ENCODE measurements around the gene CRBN. TPM values are rescaled to one million over a fixed set of nuclear protein-coding genes. Genes with fewer than 3 reads are reported as not detected.

CRBN gene
- 76.2 TPM for total RNA-seq

DNA sequence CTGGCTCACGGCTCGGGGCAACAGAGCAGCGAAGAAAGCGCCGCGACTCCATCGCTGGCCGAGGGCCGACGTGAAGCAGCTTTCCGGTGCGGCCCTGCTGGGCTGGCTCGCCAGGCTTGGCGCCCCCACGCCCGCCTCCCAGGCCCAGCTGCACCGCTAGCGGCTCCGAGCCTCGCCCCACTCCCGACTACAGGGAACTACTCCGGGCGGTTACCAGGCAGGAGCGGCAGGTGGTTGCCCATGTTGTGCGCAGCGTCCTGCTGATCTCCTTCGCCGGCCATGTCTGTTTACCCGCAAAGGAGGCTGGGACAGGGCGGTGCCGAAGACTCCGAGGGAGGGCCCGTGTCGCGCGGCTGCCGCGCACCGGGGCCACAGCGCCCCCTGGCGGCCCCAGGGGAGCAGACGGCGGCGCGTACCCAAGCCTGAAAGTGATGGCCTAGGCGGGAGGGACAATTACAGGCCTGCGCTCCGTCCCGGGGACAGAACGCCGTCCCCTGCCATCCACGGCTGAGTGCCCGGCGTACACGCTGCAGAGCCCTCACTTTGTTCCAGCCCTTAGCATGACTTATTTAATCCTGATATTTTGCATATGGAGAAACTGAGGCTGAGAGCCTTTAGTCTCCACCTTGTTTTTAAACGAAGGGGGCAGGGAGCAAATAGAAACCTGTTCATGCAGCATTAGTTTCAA lies at the start of gene CRBN:
TSS of gene CRBN (minus strand) at position 285 of the 688 bp plus-strand sequence. CDS start at position 281, 4 bp downstream.
- H3K9me3 ChIP-seq (ENCODE audit: control insufficient read depth in 3 of 3, low read length in 3 of 3): no peaks in the 10 kb centered on the region
- H3K9ac ChIP-seq (ENCODE audit: low read depth in 1 of 3, low read length in 3 of 3): peak within 1 kb of the TSS; percentile 82 to 95 (median 87)
- peaks cover 14 to 25% (median 18%) of the 10 kb centered on the region in 3 donors for H3K4me1 ChIP-seq (ENCODE audit: control insufficient read depth in 3 of 3, insufficient read depth in 3 of 3, low read length in 3 of 3)
- no peaks in the 10 kb centered on the region for H3K27me3 ChIP-seq (ENCODE audit: control insufficient read depth in 3 of 3, insufficient read depth in 3 of 3, low read length in 3 of 3)
- H3K36me3 ChIP-seq (ENCODE audit: control insufficient read depth in 3 of 3, insufficient read depth in 3 of 3, low read length in 3 of 3): peaks cover 0 to 5% (median 0%) of the 10 kb centered on the region in 3 donors
- peak within 1 kb of the TSS; percentile 71 to 99 (median 79) for H3K4me3 ChIP-seq (ENCODE audit: low read length in 3 of 3)
- H3K27ac ChIP-seq (ENCODE audit: low read depth, low read length): peak within 1 kb of the TSS; percentile 68

- no peaks in the 10 kb centered on the region for H3K36me3 ChIP-seq (ENCODE audit: control insufficient read depth in 3 of 3, insufficient read depth in 3 of 3, low read length in 3 of 3)
- H3K27ac ChIP-seq (ENCODE audit: low read depth, low read length): no peak overlapping the region
- H3K4me3 ChIP-seq (ENCODE audit: low read length in 3 of 3): no peak overlapping the region
- H3K4me1 ChIP-seq (ENCODE audit: control insufficient read depth in 3 of 3, insufficient read depth in 3 of 3, low read length in 3 of 3): no peaks in the 10 kb centered on the region
- no peaks in the 10 kb centered on the region for H3K9me3 ChIP-seq (ENCODE audit: control insufficient read depth in 3 of 3, low read length in 3 of 3)
- no peaks in the 10 kb centered on the region for H3K27me3 ChIP-seq (ENCODE audit: control insufficient read depth in 3 of 3, insufficient read depth in 3 of 3, low read length in 3 of 3)
- no peak overlapping the region for H3K9ac ChIP-seq (ENCODE audit: low read depth in 1 of 3, low read length in 3 of 3)
These were observed 48.1 kb upstream of the CRBN start for GRCh38 chr3:3227640-3228039.

- Histone ChIP-seq H3K27ac (ENCODE audit: low read depth, low read length) (no peak overlapping the region), H3K4me3 (ENCODE audit: low read length in 3 of 3) (no peak overlapping the region), H3K4me1 (ENCODE audit: control insufficient read depth in 3 of 3, insufficient read depth in 3 of 3, low read length in 3 of 3) (no peaks in the 10 kb centered on the region), H3K9me3 (ENCODE audit: control insufficient read depth in 3 of 3, low read length in 3 of 3) (no peaks in the 10 kb centered on the region), H3K36me3 (ENCODE audit: control insufficient read depth in 3 of 3, insufficient read depth in 3 of 3, low read length in 3 of 3) (no peaks in the 10 kb centered on the region), H3K27me3 (ENCODE audit: control insufficient read depth in 3 of 3, insufficient read depth in 3 of 3, low read length in 3 of 3) (no peaks in the 10 kb centered on the region), H3K9ac (ENCODE audit: low read depth in 1 of 3, low read length in 3 of 3) (no peak overlapping the region)
These were observed 42.0 kb upstream of the CRBN start for GRCh38 chr3:3221528-3221927.

DNA sequence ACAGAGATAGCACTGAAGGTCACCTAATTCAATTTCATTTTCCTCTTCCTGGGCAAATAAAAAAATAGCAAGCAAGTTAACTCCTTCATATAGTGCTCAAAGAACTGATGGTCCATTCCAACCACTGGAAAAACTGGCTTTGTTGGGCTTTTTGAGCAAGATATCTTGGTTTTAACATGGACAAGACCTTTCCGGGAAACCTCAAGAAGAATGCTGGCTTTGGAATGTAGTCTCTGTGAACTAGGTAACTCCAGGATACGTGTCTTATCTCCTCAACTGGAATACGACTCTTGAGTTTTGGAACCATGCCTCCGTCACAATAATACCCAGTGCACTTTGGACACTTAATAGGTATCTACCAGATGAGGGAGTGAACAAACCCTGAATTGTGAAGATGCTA lies 36.9 kb upstream of the CRBN start:
- Histone ChIP-seq H3K9ac (ENCODE audit: low read depth in 1 of 3, low read length in 3 of 3) (no peak overlapping the region), H3K27me3 (ENCODE audit: control insufficient read depth in 3 of 3, insufficient read depth in 3 of 3, low read length in 3 of 3) (no peaks in the 10 kb centered on the region), H3K27ac (ENCODE audit: low read depth, low read length) (no peak overlapping the region), H3K4me1 (ENCODE audit: control insufficient read depth in 3 of 3, insufficient read depth in 3 of 3, low read length in 3 of 3) (no peaks in the 10 kb centered on the region), H3K36me3 (ENCODE audit: control insufficient read depth in 3 of 3, insufficient read depth in 3 of 3, low read length in 3 of 3) (no peaks in the 10 kb centered on the region), H3K4me3 (ENCODE audit: low read length in 3 of 3) (no peak overlapping the region), H3K9me3 (ENCODE audit: control insufficient read depth in 3 of 3, low read length in 3 of 3) (no peaks in the 10 kb centered on the region)

DNA sequence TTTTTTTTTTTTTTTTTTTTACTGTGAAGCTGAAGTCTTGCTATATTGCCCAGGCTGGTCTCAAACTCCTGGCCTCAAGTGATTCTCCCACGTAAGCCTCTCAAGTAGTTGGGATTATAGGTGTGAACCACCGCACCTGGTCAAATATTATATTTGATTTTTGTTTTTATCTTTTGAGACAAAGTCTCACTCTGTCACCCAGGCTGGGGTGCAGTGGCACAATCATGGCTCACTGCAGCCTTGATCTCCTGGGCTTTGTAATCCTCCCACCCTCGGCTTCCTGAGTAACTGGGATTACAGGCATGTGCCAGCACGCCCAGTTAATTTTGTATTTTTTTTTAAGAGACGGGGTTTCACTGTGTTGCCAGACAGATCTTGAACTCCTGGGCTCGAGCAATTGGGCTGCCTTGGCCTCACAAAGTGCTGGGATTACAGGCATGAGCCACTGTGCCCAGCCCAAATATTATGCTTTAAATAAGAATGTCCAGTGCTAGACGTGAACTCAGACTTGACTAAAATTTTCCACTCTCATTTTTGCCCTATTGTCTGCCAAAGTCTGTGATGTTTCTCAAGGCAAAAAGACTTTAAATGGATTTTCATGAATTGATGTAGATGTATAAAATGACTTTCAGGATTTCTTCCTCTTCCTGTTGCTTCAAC lies 33.4 kb upstream of the CRBN start:
- H3K36me3 ChIP-seq (ENCODE audit: control insufficient read depth in 3 of 3, insufficient read depth in 3 of 3, low read length in 3 of 3): no peaks in the 10 kb centered on the region
- H3K4me1 ChIP-seq (ENCODE audit: control insufficient read depth in 3 of 3, insufficient read depth in 3 of 3, low read length in 3 of 3): no peaks in the 10 kb centered on the region
- no peaks in the 10 kb centered on the region for H3K27me3 ChIP-seq (ENCODE audit: control insufficient read depth in 3 of 3, insufficient read depth in 3 of 3, low read length in 3 of 3)
- no peaks in the 10 kb centered on the region for H3K9me3 ChIP-seq (ENCODE audit: control insufficient read depth in 3 of 3, low read length in 3 of 3)
- H3K4me3 ChIP-seq (ENCODE audit: low read length in 3 of 3): no peak overlapping the region
- H3K9ac ChIP-seq (ENCODE audit: low read depth in 1 of 3, low read length in 3 of 3): no peak overlapping the region
- H3K27ac ChIP-seq (ENCODE audit: low read depth, low read length): no peak overlapping the region

DNA sequence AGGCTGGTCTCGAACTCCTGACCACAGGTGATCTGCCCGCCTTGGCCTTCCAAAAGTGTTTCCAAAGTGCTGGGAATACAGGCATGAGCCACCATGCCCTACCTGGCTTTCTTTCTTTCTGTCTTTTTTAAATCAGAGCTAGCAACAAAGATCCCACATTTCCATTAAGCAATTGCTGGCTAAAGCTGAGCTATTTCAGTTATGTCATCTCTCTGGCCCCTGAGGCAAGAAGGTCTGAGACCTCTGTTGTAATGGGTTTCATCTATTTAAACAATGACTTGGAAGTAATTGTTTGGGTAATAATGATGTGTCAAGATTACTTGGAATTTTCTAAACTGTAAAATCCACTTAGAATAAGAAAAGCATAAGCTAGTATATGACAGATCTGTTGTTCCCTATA lies 30.2 kb upstream of the CRBN start:
- no peaks in the 10 kb centered on the region for H3K9me3 ChIP-seq (ENCODE audit: control insufficient read depth in 3 of 3, low read length in 3 of 3)
- H3K4me1 ChIP-seq (ENCODE audit: control insufficient read depth in 3 of 3, insufficient read depth in 3 of 3, low read length in 3 of 3): no peaks in the 10 kb centered on the region
- H3K4me3 ChIP-seq (ENCODE audit: low read length in 3 of 3): no peak overlapping the region
- H3K9ac ChIP-seq (ENCODE audit: low read depth in 1 of 3, low read length in 3 of 3): no peak overlapping the region
- no peaks in the 10 kb centered on the region for H3K36me3 ChIP-seq (ENCODE audit: control insufficient read depth in 3 of 3, insufficient read depth in 3 of 3, low read length in 3 of 3)
- no peak overlapping the region for H3K27ac ChIP-seq (ENCODE audit: low read depth, low read length)
- H3K27me3 ChIP-seq (ENCODE audit: control insufficient read depth in 3 of 3, insufficient read depth in 3 of 3, low read length in 3 of 3): no peaks in the 10 kb centered on the region

DNA sequence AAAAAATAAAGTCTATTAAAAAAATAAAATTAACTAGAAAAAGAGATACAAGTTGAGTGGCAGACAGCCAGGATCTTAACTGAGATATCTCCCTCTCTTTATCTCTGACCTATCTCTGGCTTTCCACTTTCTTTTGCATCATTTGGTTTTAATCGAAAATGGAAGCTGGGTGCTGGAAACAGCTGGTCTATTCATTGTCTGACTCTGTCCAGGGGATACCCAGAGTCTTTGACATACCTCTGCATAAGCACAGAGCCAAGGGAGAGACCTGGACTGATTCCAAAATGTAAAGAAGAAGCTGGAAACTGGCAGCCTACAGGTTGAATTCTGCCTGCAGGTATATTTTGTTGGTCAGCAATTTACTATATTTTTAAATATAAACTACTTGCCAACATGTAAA lies 29.6 kb upstream of the CRBN start:
- Histone ChIP-seq H3K36me3 (ENCODE audit: control insufficient read depth in 3 of 3, insufficient read depth in 3 of 3, low read length in 3 of 3) (no peaks in the 10 kb centered on the region), H3K27ac (ENCODE audit: low read depth, low read length) (no peak overlapping the region), H3K4me1 (ENCODE audit: control insufficient read depth in 3 of 3, insufficient read depth in 3 of 3, low read length in 3 of 3) (no peaks in the 10 kb centered on the region), H3K27me3 (ENCODE audit: control insufficient read depth in 3 of 3, insufficient read depth in 3 of 3, low read length in 3 of 3) (no peaks in the 10 kb centered on the region), H3K9me3 (ENCODE audit: control insufficient read depth in 3 of 3, low read length in 3 of 3) (no peaks in the 10 kb centered on the region), H3K9ac (ENCODE audit: low read depth in 1 of 3, low read length in 3 of 3) (no peak overlapping the region), H3K4me3 (ENCODE audit: low read length in 3 of 3) (no peak overlapping the region)

- no peak overlapping the region for H3K27ac ChIP-seq (ENCODE audit: low read depth, low read length)
- no peaks in the 10 kb centered on the region for H3K9me3 ChIP-seq (ENCODE audit: control insufficient read depth in 3 of 3, low read length in 3 of 3)
- H3K4me3 ChIP-seq (ENCODE audit: low read length in 3 of 3): no peak overlapping the region
- H3K27me3 ChIP-seq (ENCODE audit: control insufficient read depth in 3 of 3, insufficient read depth in 3 of 3, low read length in 3 of 3): no peaks in the 10 kb centered on the region
- H3K9ac ChIP-seq (ENCODE audit: low read depth in 1 of 3, low read length in 3 of 3): no peak overlapping the region
- H3K36me3 ChIP-seq (ENCODE audit: control insufficient read depth in 3 of 3, insufficient read depth in 3 of 3, low read length in 3 of 3): no peaks in the 10 kb centered on the region
- no peaks in the 10 kb centered on the region for H3K4me1 ChIP-seq (ENCODE audit: control insufficient read depth in 3 of 3, insufficient read depth in 3 of 3, low read length in 3 of 3)
These were observed 22.1 kb upstream of the CRBN start for GRCh38 chr3:3201611-3202010.

DNA sequence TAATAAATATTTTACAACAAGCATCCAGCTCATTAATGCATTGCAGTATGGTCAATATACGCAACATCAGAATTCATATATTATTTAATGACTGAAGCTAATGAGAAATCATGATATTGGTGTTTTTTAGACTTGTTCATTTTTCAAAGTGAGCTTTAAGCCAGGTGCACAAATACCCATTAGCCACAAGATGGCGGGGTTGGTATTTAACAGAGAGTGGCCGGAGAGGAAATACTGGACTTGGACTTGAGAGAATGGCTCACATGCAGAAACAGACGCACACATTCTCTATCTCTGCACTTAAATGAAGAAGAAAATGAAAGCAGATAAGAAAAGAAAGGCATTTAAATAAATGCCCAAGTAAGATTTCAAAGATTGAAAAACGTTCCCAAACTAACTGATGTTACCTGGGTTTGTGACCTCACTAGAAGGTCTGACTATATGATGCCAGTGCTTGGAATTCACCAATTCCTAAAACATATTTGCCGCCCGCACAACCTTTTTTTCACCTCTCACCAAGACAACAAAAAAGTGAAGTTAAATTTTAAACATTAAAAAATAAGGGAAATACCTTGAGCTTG lies 21.2 kb upstream of the CRBN start:
- H3K9me3 ChIP-seq (ENCODE audit: control insufficient read depth in 3 of 3, low read length in 3 of 3): no peaks in the 10 kb centered on the region

GRCh38 chr3:3199306-3199705 lies 19.8 kb upstream of the CRBN start:
- H3K36me3 ChIP-seq (ENCODE audit: control insufficient read depth in 3 of 3, insufficient read depth in 3 of 3, low read length in 3 of 3): no peaks in the 10 kb centered on the region

More for the DNA sequence above, 21.2 kb upstream of the CRBN start:
- H3K27ac ChIP-seq (ENCODE audit: low read depth, low read length): no peak overlapping the region
- H3K36me3 ChIP-seq (ENCODE audit: control insufficient read depth in 3 of 3, insufficient read depth in 3 of 3, low read length in 3 of 3): no peaks in the 10 kb centered on the region
- no peak overlapping the region for H3K9ac ChIP-seq (ENCODE audit: low read depth in 1 of 3, low read length in 3 of 3)
- H3K4me3 ChIP-seq (ENCODE audit: low read length in 3 of 3): no peak overlapping the region
- no peaks in the 10 kb centered on the region for H3K4me1 ChIP-seq (ENCODE audit: control insufficient read depth in 3 of 3, insufficient read depth in 3 of 3, low read length in 3 of 3)
- no peaks in the 10 kb centered on the region for H3K27me3 ChIP-seq (ENCODE audit: control insufficient read depth in 3 of 3, insufficient read depth in 3 of 3, low read length in 3 of 3)

More at GRCh38 chr3:3199306-3199705, 19.8 kb upstream of the CRBN start:
- H3K4me3 ChIP-seq (ENCODE audit: low read length in 3 of 3): no peak overlapping the region
- no peak overlapping the region for H3K9ac ChIP-seq (ENCODE audit: low read depth in 1 of 3, low read length in 3 of 3)
- no peaks in the 10 kb centered on the region for H3K4me1 ChIP-seq (ENCODE audit: control insufficient read depth in 3 of 3, insufficient read depth in 3 of 3, low read length in 3 of 3)
- H3K27ac ChIP-seq (ENCODE audit: low read depth, low read length): no peak overlapping the region
- no peaks in the 10 kb centered on the region for H3K9me3 ChIP-seq (ENCODE audit: control insufficient read depth in 3 of 3, low read length in 3 of 3)
- no peaks in the 10 kb centered on the region for H3K27me3 ChIP-seq (ENCODE audit: control insufficient read depth in 3 of 3, insufficient read depth in 3 of 3, low read length in 3 of 3)

Measured in skeletal muscle tissue (tissue), 4 donors.